ENCODE results near the gene CTTNBP2. TPM values are rescaled to one million over a fixed set of nuclear protein-coding genes. Genes with fewer than 3 reads are reported as not detected.

CTTNBP2 gene
- total RNA-seq, 1 donor from 2014 or later, result 6.6 TPM

DNA sequence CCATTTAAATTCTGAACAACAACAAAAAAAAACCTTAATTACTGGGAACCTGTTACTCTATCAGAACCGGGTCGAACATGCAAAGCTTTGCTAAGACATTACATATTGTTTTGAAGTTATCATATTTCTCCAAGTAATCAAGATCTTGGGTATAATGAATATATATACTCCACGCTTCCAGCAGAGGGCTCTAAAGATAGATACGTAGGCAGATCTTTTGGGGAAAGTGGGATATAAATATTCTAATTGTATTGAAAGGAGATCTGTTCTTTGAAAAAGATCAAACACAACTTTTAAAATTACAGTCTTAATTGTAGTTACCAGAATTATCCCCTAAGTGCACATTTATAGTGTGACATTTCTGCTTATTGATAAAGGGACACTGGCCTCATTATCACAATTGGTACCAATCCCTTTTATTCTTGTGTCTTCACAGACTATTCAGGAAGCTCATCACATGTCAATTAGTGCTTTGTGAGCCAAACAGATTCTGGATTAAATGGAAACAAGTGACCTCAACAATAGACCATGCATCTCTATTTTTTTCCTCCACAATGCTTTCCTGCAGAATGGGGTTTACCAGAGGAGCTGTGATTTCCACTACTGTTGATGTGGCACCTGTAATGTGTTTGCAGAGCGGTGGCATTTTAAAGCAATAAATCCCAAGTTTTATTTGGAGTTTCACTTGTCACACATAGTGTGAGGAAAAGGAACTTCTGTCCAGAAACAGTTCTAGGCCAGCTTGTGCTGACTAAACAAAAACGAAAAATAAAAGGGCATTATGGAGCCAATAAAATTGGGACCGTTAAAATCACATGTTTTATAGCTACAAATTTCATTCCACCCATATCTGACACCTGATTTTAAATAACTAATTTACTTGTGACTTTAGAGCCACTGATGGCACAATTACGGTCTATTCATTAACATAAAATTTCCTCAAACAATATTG is 122.4 kb downstream of the CTTNBP2 start:
- TF ChIP-seq, protein P1, sequence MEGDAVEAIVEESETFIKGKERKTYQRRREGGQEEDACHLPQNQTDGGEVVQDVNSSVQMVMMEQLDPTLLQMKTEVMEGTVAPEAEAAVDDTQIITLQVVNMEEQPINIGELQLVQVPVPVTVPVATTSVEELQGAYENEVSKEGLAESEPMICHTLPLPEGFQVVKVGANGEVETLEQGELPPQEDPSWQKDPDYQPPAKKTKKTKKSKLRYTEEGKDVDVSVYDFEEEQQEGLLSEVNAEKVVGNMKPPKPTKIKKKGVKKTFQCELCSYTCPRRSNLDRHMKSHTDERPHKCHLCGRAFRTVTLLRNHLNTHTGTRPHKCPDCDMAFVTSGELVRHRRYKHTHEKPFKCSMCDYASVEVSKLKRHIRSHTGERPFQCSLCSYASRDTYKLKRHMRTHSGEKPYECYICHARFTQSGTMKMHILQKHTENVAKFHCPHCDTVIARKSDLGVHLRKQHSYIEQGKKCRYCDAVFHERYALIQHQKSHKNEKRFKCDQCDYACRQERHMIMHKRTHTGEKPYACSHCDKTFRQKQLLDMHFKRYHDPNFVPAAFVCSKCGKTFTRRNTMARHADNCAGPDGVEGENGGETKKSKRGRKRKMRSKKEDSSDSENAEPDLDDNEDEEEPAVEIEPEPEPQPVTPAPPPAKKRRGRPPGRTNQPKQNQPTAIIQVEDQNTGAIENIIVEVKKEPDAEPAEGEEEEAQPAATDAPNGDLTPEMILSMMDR (IDR thresholded peaks at IDR 0.05), result peak; percentile 47
- intact Hi-C loops (cut with DNase I), result no loop called here
- Histone ChIP-seq H3K27ac (no peak overlapping the region), H3K9me3 (no peaks in the 10 kb centered on the region), H3K27me3 (ENCODE audit: low read depth) (no peaks in the 10 kb centered on the region), H3K4me3 (no peak overlapping the region), H3K4me1 (no peaks in the 10 kb centered on the region), H3K36me3 (peaks cover 4% of the 10 kb centered on the region)
- no peak for DNase-seq
- ATAC-seq, result no peak

DNA sequence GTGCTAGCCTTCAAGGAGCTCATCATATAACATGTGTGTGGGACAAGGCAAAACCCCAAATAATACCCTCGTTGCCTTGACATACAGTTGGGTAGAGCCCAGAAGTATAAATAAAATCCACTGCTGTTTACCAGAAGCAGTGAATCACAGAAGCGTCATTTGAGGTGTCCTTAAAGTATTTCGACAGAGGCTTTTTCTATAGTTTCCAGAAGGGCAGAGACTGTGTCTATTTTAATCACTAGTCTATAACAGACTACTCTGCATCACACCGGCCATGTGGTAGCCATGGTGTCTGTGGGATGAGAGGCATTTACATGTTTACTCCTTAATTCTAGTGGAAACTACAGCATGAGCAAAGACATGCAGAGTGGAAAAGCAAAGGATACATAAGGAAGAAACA is 131.3 kb downstream of the CTTNBP2 start:
- Histone ChIP-seq H3K27me3 (ENCODE audit: low read depth) (no peaks in the 10 kb centered on the region), H3K27ac (no peak overlapping the region), H3K4me1 (no peaks in the 10 kb centered on the region), H3K9me3 (no peaks in the 10 kb centered on the region), H3K36me3 (no peaks in the 10 kb centered on the region), H3K4me3 (no peak overlapping the region)
- intact Hi-C loops (cut with DNase I), result no loop called here
- TF ChIP-seq, protein P1 (IDR thresholded peaks at IDR 0.05), result no peak
- ATAC-seq (no peak), DNase-seq (no peak)

- no peaks in the 10 kb centered on the region for H3K36me3 ChIP-seq
- intact Hi-C loops (cut with DNase I), result no loop called here
- no peaks in the 10 kb centered on the region for H3K4me1 ChIP-seq
- H3K9me3 ChIP-seq, result no peaks in the 10 kb centered on the region
- ATAC-seq (no peak), DNase-seq (no peak)
- TF ChIP-seq, protein P1 (IDR thresholded peaks at IDR 0.05), result no peak
- no peaks in the 10 kb centered on the region for H3K27me3 ChIP-seq (ENCODE audit: low read depth)
- no peak overlapping the region for H3K27ac ChIP-seq
- no peak overlapping the region for H3K4me3 ChIP-seq
Measured at GRCh38 chr7:117739085-117739484, 134.2 kb downstream of the CTTNBP2 start.

- Histone ChIP-seq H3K27ac (no peak overlapping the region), H3K4me1 (no peaks in the 10 kb centered on the region), H3K9me3 (no peaks in the 10 kb centered on the region), H3K36me3 (no peaks in the 10 kb centered on the region), H3K27me3 (ENCODE audit: low read depth) (no peaks in the 10 kb centered on the region), H3K4me3 (no peak overlapping the region)
- TF ChIP-seq, protein P1 (IDR thresholded peaks at IDR 0.05), result no peak
- no peak for ATAC-seq
- intact Hi-C loops (cut with DNase I), result no loop called here
- no peak for DNase-seq
Measured at GRCh38 chr7:117737926-117738325, 135.3 kb downstream of the CTTNBP2 start.

GRCh38 chr7:117731455-117731854 is 141.8 kb downstream of the CTTNBP2 start:
- Histone ChIP-seq H3K27me3 (ENCODE audit: low read depth) (no peaks in the 10 kb centered on the region), H3K4me3 (no peak overlapping the region), H3K27ac (no peak overlapping the region), H3K9me3 (no peaks in the 10 kb centered on the region), H3K36me3 (no peaks in the 10 kb centered on the region), H3K4me1 (no peaks in the 10 kb centered on the region)
- intact Hi-C loops (cut with DNase I), result no loop called here
- TF ChIP-seq, protein P1 (IDR thresholded peaks at IDR 0.05), result no peak
- ATAC-seq (peak; percentile 79 to 88), DNase-seq (no peak)
